PC-3 (cell line): ENCODE measurements around the gene C10orf71. TPM values are rescaled to one million over a fixed set of nuclear protein-coding genes. Genes with fewer than 3 reads are reported as not detected.

ENCODE experiments used
- ATAC-seq: fragments of 200-7000 bp; cut with Tn5 transposase; 2 replicates; pipeline ENCODE4 v1.9.1; 2020; ENCODE audit warnings: mild to moderate bottlenecking, moderate library complexity
- BruUV-seq: library from RNA; stranded (reverse); fragments of 400-500 nt; replicated peaks from 2 replicates; lab custom pipeline; 2021; lab: Mats Ljungman, UMichigan
- CTCF ChIA-PET: fragments of 300-600 bp; sonication (Branson Sonifier 250); formaldehyde crosslinking; loops from one replicate; lab custom pipeline; 2022; ENCODE audit warnings: antibody characterized with exemption; lab: Charles Lee
- POLR2A ChIA-PET: fragments of 300-600 bp; sonication (Branson Sonifier 250); formaldehyde crosslinking; loops from one replicate; lab custom pipeline; 2022; ENCODE audit warnings: antibody characterized with exemption; ENCODE audit not compliant: unreplicated experiment; lab: Charles Lee
- DNase-seq: peaks from one replicate; pipeline ENCODE4 v3.0.0-alpha.2; 2015
- H2AFZ ChIP-seq: fragments of 300-600 bp; sonication (generic); 2 replicates; pipeline ENCODE4 v1.6.0; 2016; ENCODE audit warnings: antibody characterized with exemption, low read length
- H3F3A ChIP-seq: fragments of 300-600 bp; sonication (generic); one replicate; pipeline ENCODE4 v1.6.0; 2017; ENCODE audit warnings: antibody characterized with exemption, low read length, control low read depth, mild to moderate bottlenecking; ENCODE audit not compliant: unreplicated experiment
- H3K27ac ChIP-seq: fragments of 300-600 bp; sonication (generic); 2 replicates; pipeline ENCODE4 v1.5.1; 2016; ENCODE audit warnings: mild to moderate bottlenecking, low read length
- H3K27me3 ChIP-seq: fragments of 300-600 bp; sonication (generic); 2 replicates; pipeline ENCODE4 v1.6.1; 2016; ENCODE audit warnings: low read length, mixed read lengths
- H3K36me3 ChIP-seq: fragments of 300-600 bp; sonication (generic); 2 replicates; pipeline ENCODE4 v1.6.1; 2016; ENCODE audit warnings: low read depth, mixed run types, low read length, mixed read lengths
- H3K4me1 ChIP-seq: fragments of 300-600 bp; sonication (generic); 2 replicates; pipeline ENCODE4 v1.5.1; 2016; ENCODE audit warnings: low read length; ENCODE audit not compliant: insufficient read depth
- H3K4me2 ChIP-seq: fragments of 300-600 bp; sonication (generic); 2 replicates; pipeline ENCODE4 v1.6.0; 2016; ENCODE audit warnings: low read length
- H3K4me3 ChIP-seq: fragments of 300-600 bp; sonication (generic); 2 replicates; pipeline ENCODE4 v1.5.1; 2016; ENCODE audit warnings: mild to moderate bottlenecking, low read length, mixed read lengths
- H3K79me2 ChIP-seq: fragments of 300-600 bp; sonication (generic); 2 replicates; pipeline ENCODE4 v1.6.1; 2017; ENCODE audit warnings: low read length, mixed read lengths
- H3K9ac ChIP-seq: fragments of 300-600 bp; sonication (generic); 2 replicates; pipeline ENCODE4 v1.6.0; 2016; ENCODE audit warnings: mild to moderate bottlenecking, low read length
- H3K9me2 ChIP-seq: fragments of 300-600 bp; sonication (generic); replicated peaks from 2 replicates; pipeline ENCODE4 v1.6.1; 2016; ENCODE audit warnings: mixed run types, low read length, mixed read lengths
- H3K9me3 ChIP-seq: fragments of 300-600 bp; sonication (generic); 2 replicates; pipeline ENCODE4 v1.6.1; 2016; ENCODE audit warnings: low read length, mixed read lengths
- H4K20me1 ChIP-seq: fragments of 300-600 bp; sonication (generic); 2 replicates; pipeline ENCODE4 v1.6.1; 2016; ENCODE audit warnings: low read length, mixed read lengths
- EZH2 ChIP-seq: fragments of 300-600 bp; sonication (generic); IDR thresholded peaks from one replicate; pipeline ENCODE4 v1.6.1; 2017; ENCODE audit warnings: antibody characterized with exemption, mild to moderate bottlenecking, low read length; ENCODE audit not compliant: unreplicated experiment
- EZH2phosphoT487 ChIP-seq: fragments of 300-600 bp; sonication (generic); IDR thresholded peaks from 2 replicates; pipeline ENCODE4 v1.6.1; 2018; ENCODE audit warnings: mild to moderate bottlenecking, antibody characterized with exemption, low read length, borderline replicate concordance
- intact Hi-C: fragments of 100-400 bp; cut with micrococcal nuclease; formaldehyde crosslinking; loops from 2 replicates; pipeline ENCODE4 v1.9.0; 2023
- total RNA-seq: library from RNA; depleted of rRNA; stranded (reverse); fragments of >200 nt; gene quantifications from 2 replicates; pipeline ENCODE4 v1.2.3, GENCODE V29; 2014
- TF ChIP-seq, protein P1 (sequence below): fragments of 300-600 bp; sonication (generic); conservative IDR thresholded peaks from 2 replicates; pipeline ENCODE4 v1.5.1; 2017; ENCODE audit warnings: antibody characterized with exemption, low read depth, mild to moderate bottlenecking, low read length

C10orf71 gene
- total RNA-seq, 1 experiment from 2014 or later: not detected

DNA sequence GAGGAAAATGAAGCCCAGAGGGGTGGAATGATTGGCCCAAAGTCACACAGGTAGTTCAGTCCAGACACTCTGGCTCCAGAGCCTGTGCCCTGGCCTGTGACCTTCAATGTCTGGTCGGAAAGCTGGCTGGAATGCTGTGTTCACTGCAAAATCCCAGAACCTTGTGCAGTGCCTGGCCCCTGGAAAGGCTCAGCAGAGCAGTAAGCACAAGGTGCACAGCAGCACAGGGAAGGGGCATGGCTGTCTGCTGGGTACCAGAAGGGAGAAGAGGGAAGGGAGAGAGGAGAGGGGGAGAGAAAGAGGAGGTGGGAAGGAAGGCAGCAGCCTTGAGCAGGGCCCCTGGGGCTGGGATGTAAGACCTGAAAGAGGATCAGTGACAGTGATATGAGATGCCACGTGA is 28.4 kb upstream of the C10orf71 start:
- Histone ChIP-seq H4K20me1 (no peaks in the 10 kb centered on the region), H3K27me3 (peaks cover 59% of the 10 kb centered on the region), H3K4me2 (no peak overlapping the region), H3K9ac (no peak overlapping the region), H3K36me3 (no peaks in the 10 kb centered on the region), H3K4me1 (no peaks in the 10 kb centered on the region), H3F3A (no peaks in the 10 kb centered on the region), H3K4me3 (no peak overlapping the region), H3K27ac (no peak overlapping the region), H3K79me2 (no peaks in the 10 kb centered on the region), H3K9me3 (0 out of 2 replicates have a peak, but pooled peaks cover 9% of the 10 kb centered on the region), H2AFZ (no peak overlapping the region), H3K9me2 (no peaks in the 10 kb centered on the region)
- intact Hi-C loops: no loop called here
- ChIA-PET CTCF (no interaction called here), POLR2A (no interaction called here)
- DNase-seq (no peak), ATAC-seq (no peak)
- BruUV-seq: no TSS peak
- TF ChIP-seq, protein P1, sequence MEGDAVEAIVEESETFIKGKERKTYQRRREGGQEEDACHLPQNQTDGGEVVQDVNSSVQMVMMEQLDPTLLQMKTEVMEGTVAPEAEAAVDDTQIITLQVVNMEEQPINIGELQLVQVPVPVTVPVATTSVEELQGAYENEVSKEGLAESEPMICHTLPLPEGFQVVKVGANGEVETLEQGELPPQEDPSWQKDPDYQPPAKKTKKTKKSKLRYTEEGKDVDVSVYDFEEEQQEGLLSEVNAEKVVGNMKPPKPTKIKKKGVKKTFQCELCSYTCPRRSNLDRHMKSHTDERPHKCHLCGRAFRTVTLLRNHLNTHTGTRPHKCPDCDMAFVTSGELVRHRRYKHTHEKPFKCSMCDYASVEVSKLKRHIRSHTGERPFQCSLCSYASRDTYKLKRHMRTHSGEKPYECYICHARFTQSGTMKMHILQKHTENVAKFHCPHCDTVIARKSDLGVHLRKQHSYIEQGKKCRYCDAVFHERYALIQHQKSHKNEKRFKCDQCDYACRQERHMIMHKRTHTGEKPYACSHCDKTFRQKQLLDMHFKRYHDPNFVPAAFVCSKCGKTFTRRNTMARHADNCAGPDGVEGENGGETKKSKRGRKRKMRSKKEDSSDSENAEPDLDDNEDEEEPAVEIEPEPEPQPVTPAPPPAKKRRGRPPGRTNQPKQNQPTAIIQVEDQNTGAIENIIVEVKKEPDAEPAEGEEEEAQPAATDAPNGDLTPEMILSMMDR: no peak
- TF ChIP-seq EZH2phosphoT487 (no peak), EZH2 (no peak)

DNA sequence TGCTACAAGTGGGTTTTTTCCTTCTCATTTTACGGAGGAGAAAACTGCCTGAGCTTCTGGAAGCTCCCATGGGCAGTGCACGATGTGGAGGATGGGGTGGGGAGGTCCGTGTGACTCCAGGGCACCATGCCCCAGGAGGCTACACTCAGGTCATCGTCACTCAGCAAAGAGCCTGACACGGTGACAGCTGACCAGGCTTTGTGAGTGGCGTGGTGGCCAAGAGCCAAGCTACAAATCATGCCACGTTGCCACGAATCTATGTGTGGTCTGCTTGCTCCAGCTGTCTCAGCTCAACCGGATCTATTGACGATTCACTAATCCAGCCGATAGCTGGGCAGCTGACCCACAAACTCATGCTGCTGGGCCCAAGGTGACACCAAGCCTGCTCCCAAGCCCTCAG is 27.6 kb upstream of the C10orf71 start:
- no TSS peak for BruUV-seq

More for the DNA sequence above, 27.6 kb upstream of the C10orf71 start:
- H3K79me2 ChIP-seq: no peaks in the 10 kb centered on the region
- ChIA-PET POLR2A (interaction anchor here (0.6 kb wide), 1 partner anchor 153 kb away, joined by 5 read pairs; no protein-coding TSS in a partner anchor), CTCF (no interaction called here)
- intact Hi-C loops: no loop called here
- H4K20me1 ChIP-seq: no peaks in the 10 kb centered on the region
- no peak overlapping the region for H2AFZ ChIP-seq
- no peak for ATAC-seq
- H3F3A ChIP-seq: no peaks in the 10 kb centered on the region
- peaks cover 60% of the 10 kb centered on the region for H3K27me3 ChIP-seq
- no peaks in the 10 kb centered on the region for H3K4me1 ChIP-seq
- no peaks in the 10 kb centered on the region for H3K36me3 ChIP-seq
- no peak for DNase-seq
- no peak overlapping the region for H3K9ac ChIP-seq
- 0 out of 2 replicates have a peak, but pooled peaks cover under 1% of the 10 kb centered on the region for H3K9me3 ChIP-seq
- no peak overlapping the region for H3K27ac ChIP-seq
- H3K4me2 ChIP-seq: no peak overlapping the region
- no peak overlapping the region for H3K4me3 ChIP-seq
- no peaks in the 10 kb centered on the region for H3K9me2 ChIP-seq
- TF ChIP-seq EZH2phosphoT487 (no peak), EZH2 (no peak)
- TF ChIP-seq, protein P1: no peak
